Stimulated activated CD8-positive, alpha-beta memory T cell treated with anti-CD3 and anti-CD28 coated beads, Interleukin-4, amount 100 ng/mL, for 24 hours (primary cell): ENCODE data around the gene ZBTB2.
"Not testable (repeated sequence)": the region's sequence is repeated elsewhere in the genome, so short reads cannot be mapped to it uniquely, and the experiment has no call there.

Experiments
- DNase-seq: peaks from one replicate; pipeline ENCODE4 v3.0.0-alpha.2; 2020; ENCODE audit warnings: low read depth

ZBTB2 gene

GRCh38 chr6:151372164-151372563 is 19.2 kb downstream of the ZBTB2 start:
- no peak for DNase-seq

GRCh38 chr6:151370509-151371078 is 20.8 kb downstream of the ZBTB2 start:
- no peak for DNase-seq

- no peak for DNase-seq
Observed at GRCh38 chr6:151365233-151365632, 26.1 kb downstream of the ZBTB2 start.

- no peak for DNase-seq
Observed at GRCh38 chr6:151359486-151359885, 31.9 kb downstream of the ZBTB2 start.

- no peak for DNase-seq
Observed at GRCh38 chr6:151358475-151358874, 32.9 kb downstream of the ZBTB2 start.

GRCh38 chr6:151357758-151358436 is 33.5 kb downstream of the ZBTB2 start:
- no peak for DNase-seq

- not testable (repeated sequence) for DNase-seq
Observed at GRCh38 chr6:151356983-151357382, 34.4 kb downstream of the ZBTB2 start.

- no peak for DNase-seq
Observed at GRCh38 chr6:151353795-151354194, 37.6 kb downstream of the ZBTB2 start.

- no peak for DNase-seq
Observed at GRCh38 chr6:151352410-151353396, 38.7 kb downstream of the ZBTB2 start.

GRCh38 chr6:151351731-151352130 is 39.6 kb downstream of the ZBTB2 start:
- no peak for DNase-seq

- DNase-seq, result no peak
Observed at GRCh38 chr6:151351146-151351700, 40.1 kb downstream of the ZBTB2 start.

- no peak for DNase-seq
Observed at GRCh38 chr6:151350442-151351145, 40.8 kb downstream of the ZBTB2 start.

GRCh38 chr6:151349651-151350270 is 41.6 kb downstream of the ZBTB2 start:
- no peak for DNase-seq

- DNase-seq, result not testable (repeated sequence)
Observed at GRCh38 chr6:151342750-151343149, 48.6 kb downstream of the ZBTB2 start.

GRCh38 chr6:151341476-151342195 is 49.7 kb downstream of the ZBTB2 start:
- no peak for DNase-seq

- DNase-seq, result no peak
Observed at GRCh38 chr6:151340219-151340978, 51.0 kb downstream of the ZBTB2 start.

GRCh38 chr6:151339369-151339768 is 52.0 kb downstream of the ZBTB2 start:
- DNase-seq, result no peak

GRCh38 chr6:151338651-151339200 is 52.6 kb downstream of the ZBTB2 start:
- no peak for DNase-seq

- DNase-seq, result no peak
Observed at GRCh38 chr6:151335930-151336329, 55.4 kb downstream of the ZBTB2 start.
